Measurements from ENCODE around the gene OSBPL5. TPM values are rescaled to one million over a fixed set of nuclear protein-coding genes. Genes with fewer than 3 reads are reported as not detected.

The OSBPL5 gene
- polyA plus RNA-seq, 2 of the 4 experiments (the other 2 are of a cell fraction): 1.6 to 4.6 TPM

- CTCF ChIA-PET: interaction anchor here (1.5 kb wide), 1 partner anchor 111 kb away, joined by 3 read pairs; no protein-coding TSS in a partner anchor
These were observed 37.2 kb upstream of the OSBPL5 start for GRCh38 chr11:3202305-3202704.

GRCh38 chr11:3201677-3202181 lies 36.6 kb upstream of the OSBPL5 start:
- TF ChIP-seq RFX5 (IDR thresholded peaks at IDR 0.05) (no peak), ELK1 (IDR thresholded peaks at IDR 0.05; ENCODE audit: low read depth, low read length) (no peak), RNF2 (IDR thresholded peaks at IDR 0.05; ENCODE audit: borderline replicate concordance, low read depth) (no peak), REST (IDR thresholded peaks at IDR 0.05) (no peak), GATA3 (IDR thresholded peaks at IDR 0.05; ENCODE audit: borderline replicate concordance) (no peak)
- CTCF ChIA-PET: interaction anchor here (1.5 to 1.6 kb wide), 2 partner anchors 45 to 111 kb away, joined by 3 to 4 read pairs; no protein-coding TSS in a partner anchor

More at GRCh38 chr11:3202305-3202704, 37.2 kb upstream of the OSBPL5 start:
- no peak for FAIRE-seq
- POLR2A ChIA-PET: no interaction called here
- Histone ChIP-seq H3K4me2 (no peak overlapping the region), H3K27ac (no peak overlapping the region), H3K9me3 (no peaks in the 10 kb centered on the region), H3K4me3 (no peak overlapping the region), H3K4me1 (no peaks in the 10 kb centered on the region; the same call in 2 of the 3 replicates)
- DNase-seq (ENCODE audit: low read depth in 1 of 2, low spot score in 1 of 2): no peak
- WGBS (ENCODE audit: missing lambda C conversion rate): 41% methylated on average over 7 of the region's 7 CpGs
- ATAC-seq: no peak
- TF ChIP-seq CBX8 (IDR thresholded peaks at IDR 0.05) (no peak), USF2 (IDR thresholded peaks at IDR 0.05) (no peak), EHF (CRISPR knock-in tag; IDR thresholded peaks at IDR 0.05) (no peak), HOXB13 (CRISPR knock-in tag; IDR thresholded peaks at IDR 0.05; ENCODE audit: low read depth) (no peak), HOXA7 (CRISPR knock-in tag; IDR thresholded peaks at IDR 0.05) (no peak), KDM5A (IDR thresholded peaks at IDR 0.05) (no peak), POLR2A (IDR thresholded peaks at IDR 0.05; ENCODE audit: low read length) (no peak), REST (IDR thresholded peaks at IDR 0.05) (no peak), JUN (IDR thresholded peaks at IDR 0.05) (no peak), FOSB (CRISPR knock-in tag; IDR thresholded peaks at IDR 0.05) (no peak)

More at GRCh38 chr11:3201677-3202181, 36.6 kb upstream of the OSBPL5 start:
- no peak overlapping the region for H3K27ac ChIP-seq
- no peaks in the 10 kb centered on the region; the same call in 2 of the 3 replicates for H3K4me1 ChIP-seq
- H3K9me3 ChIP-seq: no peaks in the 10 kb centered on the region
- 22% methylated on average over 13 of the region's 17 CpGs for WGBS (ENCODE audit: missing lambda C conversion rate)
- DNase-seq (ENCODE audit: low read depth in 1 of 2, low spot score in 1 of 2): no peak
- no peak overlapping the region for H3K4me2 ChIP-seq
- no peak for FAIRE-seq
- no peak for ATAC-seq
- no peak overlapping the region for H3K4me3 ChIP-seq
- POLR2A ChIA-PET: no interaction called here
